Stimulated activated CD4-positive, alpha-beta T cell treated with anti-CD3 and anti-CD28 coated beads, TNF-alpha, amount 100 ng/mL, for 24 hours (primary cell): ENCODE data around the gene ARID5B.

ENCODE experiments used
- DNase-seq, 3 experiments: peaks; one replicate each; pipeline ENCODE4 v3.0.0-alpha.2; 2020; ENCODE audit warnings: low read depth in 3 of 3

ARID5B gene

GRCh38 chr10:61987951-61988379, 86.5 kb downstream of the ARID5B start:
- no peak for DNase-seq

GRCh38 chr10:61989995-61990760, 88.7 kb downstream of the ARID5B start:
- no peak for DNase-seq

GRCh38 chr10:61990761-61991135, 89.2 kb downstream of the ARID5B start:
- DNase-seq, result no peak

- no peak for DNase-seq
Observed at GRCh38 chr10:61991166-61991565, 89.7 kb downstream of the ARID5B start.

- DNase-seq, result no peak
Observed at GRCh38 chr10:61992059-61992460, 90.6 kb downstream of the ARID5B start.

GRCh38 chr10:61992671-61993668, 91.5 kb downstream of the ARID5B start:
- DNase-seq, result peak; percentile 27 to 37 (median 29)

GRCh38 chr10:61993711-61994401, 92.4 kb downstream of the ARID5B start:
- DNase-seq, result no peak

GRCh38 chr10:61994405-61995219, 93.1 kb downstream of the ARID5B start:
- no peak for DNase-seq

- DNase-seq, result no peak
Observed at GRCh38 chr10:61995220-61995503, 93.7 kb downstream of the ARID5B start.

GRCh38 chr10:61998937-61999336, 97.4 kb downstream of the ARID5B start:
- no peak for DNase-seq

- no peak for DNase-seq
Observed at GRCh38 chr10:62000037-62000603, 98.6 kb downstream of the ARID5B start.

GRCh38 chr10:62000726-62001125, 99.2 kb downstream of the ARID5B start:
- DNase-seq, result no peak

- no peak for DNase-seq
Observed at GRCh38 chr10:62001898-62002297, 100.4 kb downstream of the ARID5B start.

- DNase-seq, result no peak
Observed at GRCh38 chr10:62002753-62003152, 101.3 kb downstream of the ARID5B start.

- DNase-seq, result no peak
Observed at GRCh38 chr10:62004042-62004441, 102.5 kb downstream of the ARID5B start.

- DNase-seq, result no peak
Observed at GRCh38 chr10:62005281-62005680, 103.8 kb downstream of the ARID5B start.

- DNase-seq, result no peak
Observed at GRCh38 chr10:62005687-62006086, 104.2 kb downstream of the ARID5B start.

- no peak for DNase-seq
Observed at GRCh38 chr10:62007145-62007544, 105.6 kb downstream of the ARID5B start.

- no peak for DNase-seq
Observed at GRCh38 chr10:62008196-62008595, 106.7 kb downstream of the ARID5B start.

- no peak for DNase-seq
Observed at GRCh38 chr10:62008946-62009345, 107.4 kb downstream of the ARID5B start.

- DNase-seq, result no peak
Observed at GRCh38 chr10:62010366-62010765, 108.9 kb downstream of the ARID5B start.
